ENCODE results near the gene DNAJC17.
A peak's percentile ranks its signal among the peaks of the same experiment; 100 is the strongest.

DNA sequence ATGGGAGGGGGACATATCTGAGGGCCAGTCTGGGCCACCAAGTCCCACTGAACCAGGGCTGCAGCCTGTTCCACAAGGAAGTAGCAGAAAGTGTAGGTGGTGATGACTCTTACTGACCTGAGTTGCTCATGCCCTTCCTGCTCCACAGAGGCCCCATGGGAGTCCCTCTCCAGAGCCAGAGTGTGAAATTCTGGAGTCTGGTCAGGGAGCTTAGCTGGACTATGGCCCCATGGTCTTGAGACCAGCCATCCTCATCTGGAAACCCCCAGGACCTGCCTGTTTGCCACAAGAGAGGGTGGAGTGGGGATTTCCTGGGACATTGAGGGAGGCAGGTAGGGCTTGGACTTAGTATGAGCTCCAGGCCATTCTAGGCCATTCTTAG is 39.6 kb upstream of the DNAJC17 start:
- TF ChIP-seq, protein P1, sequence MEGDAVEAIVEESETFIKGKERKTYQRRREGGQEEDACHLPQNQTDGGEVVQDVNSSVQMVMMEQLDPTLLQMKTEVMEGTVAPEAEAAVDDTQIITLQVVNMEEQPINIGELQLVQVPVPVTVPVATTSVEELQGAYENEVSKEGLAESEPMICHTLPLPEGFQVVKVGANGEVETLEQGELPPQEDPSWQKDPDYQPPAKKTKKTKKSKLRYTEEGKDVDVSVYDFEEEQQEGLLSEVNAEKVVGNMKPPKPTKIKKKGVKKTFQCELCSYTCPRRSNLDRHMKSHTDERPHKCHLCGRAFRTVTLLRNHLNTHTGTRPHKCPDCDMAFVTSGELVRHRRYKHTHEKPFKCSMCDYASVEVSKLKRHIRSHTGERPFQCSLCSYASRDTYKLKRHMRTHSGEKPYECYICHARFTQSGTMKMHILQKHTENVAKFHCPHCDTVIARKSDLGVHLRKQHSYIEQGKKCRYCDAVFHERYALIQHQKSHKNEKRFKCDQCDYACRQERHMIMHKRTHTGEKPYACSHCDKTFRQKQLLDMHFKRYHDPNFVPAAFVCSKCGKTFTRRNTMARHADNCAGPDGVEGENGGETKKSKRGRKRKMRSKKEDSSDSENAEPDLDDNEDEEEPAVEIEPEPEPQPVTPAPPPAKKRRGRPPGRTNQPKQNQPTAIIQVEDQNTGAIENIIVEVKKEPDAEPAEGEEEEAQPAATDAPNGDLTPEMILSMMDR (IDR thresholded peaks at IDR 0.05): no peak
- TF ChIP-seq POLR2A (IDR thresholded peaks at IDR 0.05): no peak
- peak in 1 of 3 donors; percentile 49 for TF ChIP-seq POLR2AphosphoS5 (IDR thresholded peaks at IDR 0.05)
- no peak for TF ChIP-seq EP300 (IDR thresholded peaks at IDR 0.05; ENCODE audit: low read depth)
